ENCODE data around the gene BTRC.

- TF ChIP-seq CTCF (IDR thresholded peaks at IDR 0.05) (no peak), POLR2A (IDR thresholded peaks at IDR 0.05) (no peak)
These were observed 140.7 kb downstream of the BTRC start for GRCh38 chr10:101494650-101495049.
